H1 (cell line): ENCODE data around the gene RAP2B. TPM values are rescaled to one million over a fixed set of nuclear protein-coding genes. Genes with fewer than 3 reads are reported as not detected.

Experiments used
- BRCA1 ChIP-seq: IDR thresholded peaks from 2 replicates; pipeline ENCODE4 v1.6.1; 2012; ENCODE audit warnings: low read depth, low read length, improper control_type of control experiment
- CTCF ChIP-seq, 3 experiments: IDR thresholded peaks; 1 replicate in 2 of 3; 2 replicates in 1 of 3; pipeline versions ENCODE4 v1.5.1 to v1.6.1; 2011; ENCODE audit warnings: low read length in 3 of 3, mild to moderate bottlenecking in 3 of 3, inconsistent platforms in 2 of 3, low read depth in 1 of 3, moderate library complexity in 1 of 3; ENCODE audit not compliant: insufficient read depth in 1 of 3; ENCODE audit errors: control extremely low read depth in 1 of 3
- KDM1A ChIP-seq: fragments of 200-600, 300-600 bp; sonication (generic); IDR thresholded peaks from 2 replicates; pipeline ENCODE4 v1.7.1; 2016; ENCODE audit warnings: mild to moderate bottlenecking, low read length, borderline replicate concordance
- MAFK ChIP-seq: IDR thresholded peaks from 2 replicates; pipeline ENCODE4 v1.6.1; 2012; ENCODE audit warnings: low read depth, mild to moderate bottlenecking, improper control_type of control experiment, low read length
- polyA plus RNA-seq, 7 experiments: library from polyadenylated mRNA; depleted of rRNA in 3 of 7; stranded (reverse) in 5 of 7; unstranded in 2 of 7; fragments of >200 nt in 5 of 7; fragments of 200-250 nt in 2 of 7; gene quantifications; 1 replicate in 5 of 7; 2 replicates in 1 of 7; 4 replicates in 1 of 7; pipeline versions ENCODE4 v1.2.1 to v1.2.3, GENCODE V29; 2011 to 2013; ENCODE audit warnings: missing spikeins in 2 of 7, mixed read lengths in 2 of 7
- total RNA-seq: library from RNA; stranded (reverse); fragmentation: NEBNext Ultra II Directional; extraction: Animal tissue kit (Norgen Biotek cat#: 25700); gene quantifications from 2 replicates; pipeline ENCODE4 v1.2.1, GENCODE V29; 2021

RAP2B gene
- total and polyA plus RNA-seq, 2 of the 8 experiments (the other 6 are each of a cell fraction or from before 2014, with no cell fraction given) = 7.5 to 20.3 TPM

DNA sequence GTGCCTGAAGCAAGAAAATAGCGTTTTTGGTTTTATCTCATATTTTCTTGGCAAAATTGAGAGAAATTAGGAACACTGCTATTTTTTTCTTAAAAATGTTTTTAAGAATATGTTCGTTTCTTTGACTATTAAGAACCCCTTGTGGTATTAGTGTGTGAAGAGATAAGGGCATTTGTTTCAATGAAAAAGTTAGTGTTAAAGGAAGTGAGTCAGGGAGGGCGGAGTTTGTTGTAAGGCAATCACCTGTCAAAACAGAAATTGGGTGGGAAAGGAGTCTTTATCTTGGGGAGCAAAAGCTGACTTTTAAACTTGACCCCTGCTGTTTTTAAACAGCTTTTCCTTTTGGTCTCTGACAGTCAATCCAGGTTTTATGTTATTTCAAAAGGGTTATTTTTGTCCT, 4.2 kb downstream of the RAP2B start (continued):
- TF ChIP-seq CTCF (IDR thresholded peaks at IDR 0.05; ENCODE audit: control extremely low read depth in 1 of 3, insufficient read depth in 1 of 3, low read depth in 1 of 3, low read length in 3 of 3) (no peak), KDM1A (no peak), MAFK (no peak), BRCA1 (no peak)
